GM12878 (cell line): ENCODE measurements around the gene GZMB.

ENCODE experiments used
- CEBPB ChIP-seq, 2 experiments: fragments of 150-350 bp in 1 of 2; IDR thresholded peaks; 2 replicates each; pipeline ENCODE4 v1.6.1; 2012 to 2014; ENCODE audit warnings: low read depth in 2 of 2, low read length in 2 of 2, borderline replicate concordance in 1 of 2, inconsistent platforms in 1 of 2
- CREB1 ChIP-seq: IDR thresholded peaks from 2 replicates; pipeline ENCODE4 v1.6.1; 2012; ENCODE audit warnings: low read depth, mild to moderate bottlenecking, inconsistent platforms
- CTCF ChIP-seq, 3 experiments: IDR thresholded peaks in 2 of 3; conservative IDR thresholded peaks in 1 of 3; 2 replicates each; pipeline ENCODE4 v1.5.1; 2011; ENCODE audit warnings: low read depth in 3 of 3, low read length in 3 of 3, mild to moderate bottlenecking in 3 of 3, control low read depth in 2 of 3, moderate library complexity in 2 of 3, inconsistent platforms in 1 of 3, mixed read lengths in 1 of 3; ENCODE audit not compliant: control insufficient read depth in 2 of 3, insufficient read depth in 1 of 3; ENCODE audit errors: extremely low read depth in 1 of 3
- EED ChIP-seq: sonication (generic); IDR thresholded peaks from 2 replicates; pipeline ENCODE4 v1.6.1; 2016; ENCODE audit warnings: antibody characterized with exemption, low read depth
- EP300 ChIP-seq, 2 experiments: fragments of 150-350 bp in 1 of 2; IDR thresholded peaks; 2 replicates each; pipeline ENCODE4 v1.6.1; 2011 to 2012; ENCODE audit warnings: low read depth in 2 of 2, low read length in 2 of 2, borderline replicate concordance in 1 of 2, improper control_type of control experiment in 1 of 2, inconsistent platforms in 1 of 2; ENCODE audit not compliant: control insufficient read depth in 1 of 2
- EZH2 ChIP-seq: IDR thresholded peaks from 2 replicates; pipeline ENCODE4 v1.6.1; 2012; ENCODE audit warnings: low read depth, mild to moderate bottlenecking, control low read depth, inconsistent platforms, low read length, borderline replicate concordance; ENCODE audit not compliant: control insufficient read depth
- MEF2B ChIP-seq: fragments of 450-650 bp; IDR thresholded peaks from 2 replicates; pipeline ENCODE4 v1.6.1; 2018; ENCODE audit warnings: mild to moderate bottlenecking, moderate library complexity; ENCODE audit not compliant: partially characterized antibody, poor library complexity, severe bottlenecking
- NKRF ChIP-seq: fragments of 450-650 bp; conservative IDR thresholded peaks from 2 replicates; pipeline ENCODE4 v1.6.1; 2017; ENCODE audit warnings: mild to moderate bottlenecking, moderate library complexity
- POLR2A ChIP-seq: IDR thresholded peaks from 2 replicates; pipeline ENCODE4 v1.6.1; 2011; ENCODE audit warnings: low read depth, mild to moderate bottlenecking, low read length
- RAD21 ChIP-seq: IDR thresholded peaks from 2 replicates; pipeline ENCODE4 v1.6.1; 2011; ENCODE audit warnings: mild to moderate bottlenecking, low read depth, low read length, moderate library complexity; ENCODE audit not compliant: insufficient read depth
- SREBF2 ChIP-seq: IDR thresholded peaks from 2 replicates; pipeline ENCODE4 v1.6.1; 2012; ENCODE audit warnings: mild to moderate bottlenecking, low read length
- TAF1 ChIP-seq: IDR thresholded peaks from 2 replicates; pipeline ENCODE4 v1.6.1; 2011; ENCODE audit warnings: mild to moderate bottlenecking, low read depth, low read length, borderline replicate concordance
- TF ChIP-seq, protein P1 (sequence below): fragments of 150-350 bp; IDR thresholded peaks from 2 replicates; pipeline ENCODE4 v1.6.1; 2016; ENCODE audit warnings: low read depth, low read length
- TF ChIP-seq, protein P2 (sequence below): fragments of 450-650 bp; IDR thresholded peaks from 2 replicates; pipeline ENCODE4 v1.6.1; 2017; ENCODE audit warnings: antibody characterized with exemption, mild to moderate bottlenecking, moderate library complexity

DNA sequence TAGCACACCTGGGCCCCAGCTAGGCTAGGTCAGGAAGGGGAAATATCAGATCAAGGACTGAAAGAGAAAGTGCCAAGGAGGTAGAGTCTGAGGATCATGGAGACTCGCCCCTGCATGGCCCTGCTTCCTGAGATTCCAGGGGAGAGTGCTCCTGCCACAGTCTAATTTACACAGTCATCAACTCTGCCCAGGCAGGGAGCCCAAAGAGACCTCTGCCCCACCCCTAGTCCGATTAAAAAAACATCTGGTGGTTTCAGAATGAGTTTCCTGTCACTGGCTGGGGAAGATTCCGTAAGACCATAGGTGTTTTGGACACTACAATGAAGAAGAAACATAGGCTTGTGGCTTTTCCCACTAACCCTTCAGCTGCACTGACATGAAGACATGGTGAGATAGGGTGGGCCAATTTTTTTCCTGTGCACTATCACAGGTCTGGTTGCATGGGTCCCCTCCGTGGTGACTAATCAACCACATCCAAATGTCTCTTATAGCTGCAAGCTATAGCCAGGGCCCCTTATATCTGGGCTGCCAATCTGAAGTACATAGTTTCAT is 31.5 kb upstream of the GZMB start:
- TF ChIP-seq NKRF (no peak), CTCF (IDR thresholded peaks at IDR 0.05 in 2 of 3, conservative IDR thresholded peaks at IDR 0.05 in 1 of 3; ENCODE audit: control insufficient read depth in 2 of 3, extremely low read depth in 1 of 3, insufficient read depth in 1 of 3, low read depth in 3 of 3, low read length in 3 of 3) (no peak), CREB1 (no peak), CEBPB (IDR thresholded peaks at IDR 0.05; ENCODE audit: borderline replicate concordance in 1 of 2, low read depth in 2 of 2, low read length in 2 of 2) (no peak), EP300 (IDR thresholded peaks at IDR 0.05; ENCODE audit: borderline replicate concordance in 1 of 2, control insufficient read depth in 1 of 2, low read depth in 2 of 2, low read length in 2 of 2) (no peak), MEF2B (no peak), TAF1 (no peak), SREBF2 (no peak), EED (peak; percentile 93), POLR2A (no peak), EZH2 (no peak), RAD21 (no peak)
- TF ChIP-seq, protein P1, sequence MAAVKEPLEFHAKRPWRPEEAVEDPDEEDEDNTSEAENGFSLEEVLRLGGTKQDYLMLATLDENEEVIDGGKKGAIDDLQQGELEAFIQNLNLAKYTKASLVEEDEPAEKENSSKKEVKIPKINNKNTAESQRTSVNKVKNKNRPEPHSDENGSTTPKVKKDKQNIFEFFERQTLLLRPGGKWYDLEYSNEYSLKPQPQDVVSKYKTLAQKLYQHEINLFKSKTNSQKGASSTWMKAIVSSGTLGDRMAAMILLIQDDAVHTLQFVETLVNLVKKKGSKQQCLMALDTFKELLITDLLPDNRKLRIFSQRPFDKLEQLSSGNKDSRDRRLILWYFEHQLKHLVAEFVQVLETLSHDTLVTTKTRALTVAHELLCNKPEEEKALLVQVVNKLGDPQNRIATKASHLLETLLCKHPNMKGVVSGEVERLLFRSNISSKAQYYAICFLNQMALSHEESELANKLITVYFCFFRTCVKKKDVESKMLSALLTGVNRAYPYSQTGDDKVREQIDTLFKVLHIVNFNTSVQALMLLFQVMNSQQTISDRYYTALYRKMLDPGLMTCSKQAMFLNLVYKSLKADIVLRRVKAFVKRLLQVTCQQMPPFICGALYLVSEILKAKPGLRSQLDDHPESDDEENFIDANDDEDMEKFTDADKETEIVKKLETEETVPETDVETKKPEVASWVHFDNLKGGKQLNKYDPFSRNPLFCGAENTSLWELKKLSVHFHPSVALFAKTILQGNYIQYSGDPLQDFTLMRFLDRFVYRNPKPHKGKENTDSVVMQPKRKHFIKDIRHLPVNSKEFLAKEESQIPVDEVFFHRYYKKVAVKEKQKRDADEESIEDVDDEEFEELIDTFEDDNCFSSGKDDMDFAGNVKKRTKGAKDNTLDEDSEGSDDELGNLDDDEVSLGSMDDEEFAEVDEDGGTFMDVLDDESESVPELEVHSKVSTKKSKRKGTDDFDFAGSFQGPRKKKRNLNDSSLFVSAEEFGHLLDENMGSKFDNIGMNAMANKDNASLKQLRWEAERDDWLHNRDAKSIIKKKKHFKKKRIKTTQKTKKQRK = no peak
- TF ChIP-seq, protein P2, sequence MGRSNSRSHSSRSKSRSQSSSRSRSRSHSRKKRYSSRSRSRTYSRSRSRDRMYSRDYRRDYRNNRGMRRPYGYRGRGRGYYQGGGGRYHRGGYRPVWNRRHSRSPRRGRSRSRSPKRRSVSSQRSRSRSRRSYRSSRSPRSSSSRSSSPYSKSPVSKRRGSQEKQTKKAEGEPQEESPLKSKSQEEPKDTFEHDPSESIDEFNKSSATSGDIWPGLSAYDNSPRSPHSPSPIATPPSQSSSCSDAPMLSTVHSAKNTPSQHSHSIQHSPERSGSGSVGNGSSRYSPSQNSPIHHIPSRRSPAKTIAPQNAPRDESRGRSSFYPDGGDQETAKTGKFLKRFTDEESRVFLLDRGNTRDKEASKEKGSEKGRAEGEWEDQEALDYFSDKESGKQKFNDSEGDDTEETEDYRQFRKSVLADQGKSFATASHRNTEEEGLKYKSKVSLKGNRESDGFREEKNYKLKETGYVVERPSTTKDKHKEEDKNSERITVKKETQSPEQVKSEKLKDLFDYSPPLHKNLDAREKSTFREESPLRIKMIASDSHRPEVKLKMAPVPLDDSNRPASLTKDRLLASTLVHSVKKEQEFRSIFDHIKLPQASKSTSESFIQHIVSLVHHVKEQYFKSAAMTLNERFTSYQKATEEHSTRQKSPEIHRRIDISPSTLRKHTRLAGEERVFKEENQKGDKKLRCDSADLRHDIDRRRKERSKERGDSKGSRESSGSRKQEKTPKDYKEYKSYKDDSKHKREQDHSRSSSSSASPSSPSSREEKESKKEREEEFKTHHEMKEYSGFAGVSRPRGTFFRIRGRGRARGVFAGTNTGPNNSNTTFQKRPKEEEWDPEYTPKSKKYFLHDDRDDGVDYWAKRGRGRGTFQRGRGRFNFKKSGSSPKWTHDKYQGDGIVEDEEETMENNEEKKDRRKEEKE = no peak
